AG10803 (cell line): Measurements from ENCODE around the gene ERO1B.

ENCODE experiments used
- DNase-seq: peaks from one replicate; pipeline ENCODE4 v3.0.0; 2010; ENCODE audit warnings: low read depth
- H3K4me3 ChIP-seq: 2 replicates; pipeline ENCODE4 v1.5.1; 2011; ENCODE audit warnings: mild to moderate bottlenecking, low read length, control low read depth
- CTCF ChIP-seq: conservative IDR thresholded peaks from 2 replicates; pipeline ENCODE4 v1.5.1; 2011; ENCODE audit warnings: mild to moderate bottlenecking, low read length, control low read depth, inconsistent platforms

The ERO1B gene

DNA sequence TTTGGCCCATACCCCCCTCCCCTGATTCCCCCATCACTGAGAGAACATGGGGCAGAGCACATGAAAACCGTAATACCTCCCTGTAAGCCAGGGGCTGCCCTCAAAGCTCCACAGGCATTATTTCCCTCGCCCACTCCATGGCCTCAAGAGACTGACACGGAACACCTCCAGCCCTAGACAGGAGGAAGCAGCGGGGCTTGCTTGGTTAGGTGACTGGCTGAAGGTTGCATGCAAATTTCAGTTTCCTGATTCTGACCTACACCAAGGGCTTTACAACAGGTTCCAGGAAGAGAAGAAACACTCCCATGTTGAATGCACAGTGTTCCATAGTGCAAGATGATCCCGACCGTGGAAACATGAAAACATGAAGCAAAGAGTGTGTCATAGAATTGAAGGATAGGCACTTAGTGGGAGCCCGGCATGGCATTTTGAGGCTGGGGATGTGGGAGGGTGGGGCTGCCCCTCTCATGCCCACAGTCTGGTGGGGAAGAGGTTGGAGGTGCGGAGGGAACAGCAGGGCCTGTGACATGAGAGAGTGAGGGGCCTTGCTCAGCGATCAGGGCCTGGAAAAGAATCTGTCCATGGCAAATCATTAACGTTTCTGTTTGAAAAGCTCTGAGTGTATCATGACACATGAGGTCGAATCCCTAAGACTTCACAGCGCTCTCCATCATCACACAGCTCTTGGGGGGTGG lies 106.0 kb downstream of the ERO1B start:
- no peak overlapping the region for H3K4me3 ChIP-seq
- TF ChIP-seq CTCF = no peak
- DNase-seq = no peak

DNA sequence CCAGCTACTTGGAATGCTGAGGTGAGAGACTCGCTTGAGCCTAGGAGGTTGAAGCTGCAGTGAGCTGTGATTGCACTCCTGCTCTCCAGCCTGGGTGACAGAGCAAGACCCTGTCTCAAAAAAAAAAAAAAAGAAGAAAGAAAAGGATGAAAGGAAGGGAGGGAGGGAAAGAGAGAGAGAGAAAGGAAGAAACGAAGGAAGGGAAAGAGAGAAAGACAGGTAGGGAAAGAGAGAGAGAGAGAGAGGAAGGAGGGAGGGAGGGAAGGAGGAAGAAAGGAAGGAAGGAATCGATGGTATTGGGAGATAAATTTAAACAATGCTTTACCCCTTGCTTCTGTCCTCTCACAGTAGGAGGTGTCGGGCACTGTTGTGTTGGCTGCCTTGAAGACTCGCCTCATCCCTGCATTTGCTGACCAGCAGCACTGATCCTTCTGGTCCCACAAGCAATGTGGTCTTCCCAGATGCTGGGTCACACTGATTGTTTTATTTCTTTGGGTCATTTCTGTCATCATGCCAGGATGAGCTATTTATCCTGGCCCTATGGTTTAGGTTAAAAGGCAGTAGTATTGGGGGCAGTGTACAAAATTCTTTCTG lies 108.5 kb downstream of the ERO1B start:
- H3K4me3 ChIP-seq = no peak overlapping the region
- no peak for DNase-seq
- TF ChIP-seq CTCF = no peak

DNA sequence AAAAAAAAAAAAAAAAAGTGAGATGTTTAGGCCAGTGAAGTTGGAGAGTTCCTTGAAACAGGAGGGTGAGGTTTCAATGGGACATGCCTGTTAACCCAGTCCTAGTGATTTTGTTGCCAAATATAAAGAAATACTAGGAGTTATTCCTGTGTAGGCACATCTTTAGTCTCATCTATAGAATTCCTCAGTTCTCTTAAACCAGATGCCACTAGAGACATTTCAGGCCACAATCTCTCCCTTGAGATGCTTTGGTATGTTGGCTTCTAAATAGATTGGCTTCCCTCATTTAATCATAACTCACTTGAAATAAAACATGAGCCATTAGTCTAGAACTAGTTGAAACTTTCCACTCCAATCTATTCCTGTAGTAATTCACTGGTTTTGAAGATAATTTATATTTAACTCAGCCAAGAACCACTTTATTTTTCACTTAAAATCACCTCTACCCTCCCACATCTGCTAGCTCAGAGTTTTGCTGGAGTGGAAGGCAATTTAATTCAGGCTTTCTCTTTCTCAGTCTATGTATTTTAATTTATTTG lies 109.6 kb downstream of the ERO1B start:
- H3K4me3 ChIP-seq = no peak overlapping the region
- no peak for TF ChIP-seq CTCF
- DNase-seq = peak; percentile 77

GRCh38 chr1:236168716-236169429 lies 112.9 kb downstream of the ERO1B start:
- no peak overlapping the region for H3K4me3 ChIP-seq
- peak; percentile 23 for DNase-seq
- TF ChIP-seq CTCF = no peak

- no peak overlapping the region for H3K4me3 ChIP-seq
- no peak for TF ChIP-seq CTCF
- no peak for DNase-seq
Measured at GRCh38 chr1:236167578-236167977, 114.2 kb downstream of the ERO1B start.

GRCh38 chr1:236167154-236167553 lies 114.6 kb downstream of the ERO1B start:
- no peak for TF ChIP-seq CTCF
- DNase-seq = no peak
- H3K4me3 ChIP-seq = no peak overlapping the region
